OCI-LY7 (cell line): ENCODE measurements around the gene MYCL. TPM values are rescaled to one million over a fixed set of nuclear protein-coding genes. Genes with fewer than 3 reads are reported as not detected.
A peak's percentile ranks its signal among the peaks of the same experiment; 100 is the strongest.

ENCODE experiments used
- BruUV-seq: library from RNA; stranded (reverse); fragments of 400-500 nt; replicated peaks from 2 replicates; lab custom pipeline; 2021; lab: Mats Ljungman, UMichigan
- CTCF ChIA-PET: fragments of 300-600 bp; sonication (Branson Sonifier 250); formaldehyde crosslinking; loops from one replicate; lab custom pipeline; 2022; ENCODE audit warnings: antibody characterized with exemption; ENCODE audit not compliant: unreplicated experiment; lab: Charles Lee
- POLR2A ChIA-PET: fragments of 300-600 bp; sonication (Branson Sonifier 250); formaldehyde crosslinking; loops from one replicate; lab custom pipeline; 2022; ENCODE audit warnings: antibody characterized with exemption; lab: Charles Lee
- DNase-seq: peaks from one replicate; pipeline ENCODE4 v3.0.0-alpha.2; 2015; ENCODE audit warnings: low spot score
- H2AFZ ChIP-seq: fragments of 200-600 bp; sonication (generic), shearing (Covaris generic); 2 replicates; pipeline ENCODE4 v1.6.1; 2014; ENCODE audit warnings: mild to moderate bottlenecking, antibody characterized with exemption, low read length, moderate library complexity
- H3K27ac ChIP-seq: fragments of 200-600 bp; sonication (generic); 2 replicates; pipeline ENCODE4 v1.5.1; 2014; ENCODE audit warnings: mixed run types, low read depth, mild to moderate bottlenecking, moderate library complexity, low read length, inconsistent platforms; ENCODE audit not compliant: poor library complexity, severe bottlenecking
- H3K36me3 ChIP-seq: fragments of 200-600 bp; sonication (generic); 2 replicates; pipeline ENCODE4 v1.6.1; 2014; ENCODE audit warnings: mild to moderate bottlenecking, antibody characterized with exemption, low read length, moderate library complexity, mixed read lengths; ENCODE audit not compliant: insufficient read depth
- H3K4me1 ChIP-seq: fragments of 200-600 bp; sonication (generic); 2 replicates; pipeline ENCODE4 v1.5.1; 2014; ENCODE audit warnings: mild to moderate bottlenecking, low read length; ENCODE audit not compliant: insufficient read depth, poor library complexity, severe bottlenecking
- H3K4me2 ChIP-seq: fragments of 200-600 bp; sonication (generic); 2 replicates; pipeline ENCODE4 v1.6.1; 2014; ENCODE audit warnings: mild to moderate bottlenecking, low read length
- H3K4me3 ChIP-seq: fragments of 200-600 bp; sonication (generic); 2 replicates; pipeline ENCODE4 v1.5.1; 2014; ENCODE audit warnings: mild to moderate bottlenecking, low read depth, low read length; ENCODE audit not compliant: poor library complexity, severe bottlenecking
- H3K79me2 ChIP-seq: fragments of 200-600 bp; sonication (generic); 2 replicates; pipeline ENCODE4 v1.6.1; 2016; ENCODE audit warnings: low read depth, mild to moderate bottlenecking, low read length, moderate library complexity, mixed read lengths; ENCODE audit not compliant: insufficient read depth
- H3K9me2 ChIP-seq: fragments of 200-600 bp; sonication (generic); 2 replicates; pipeline ENCODE4 v1.6.1; 2016; ENCODE audit warnings: mild to moderate bottlenecking, low read length, mixed read lengths; ENCODE audit not compliant: insufficient read depth
- H3K9me3 ChIP-seq: fragments of 200-600 bp; sonication (generic); 2 replicates; pipeline ENCODE4 v1.6.1; 2014; ENCODE audit warnings: mild to moderate bottlenecking, mixed run types, low read length, mixed read lengths
- H4K20me1 ChIP-seq: fragments of 200-600 bp; sonication (generic); 2 replicates; pipeline ENCODE4 v1.6.1; 2014; ENCODE audit warnings: mild to moderate bottlenecking, antibody characterized with exemption, low read length, moderate library complexity, mixed read lengths; ENCODE audit not compliant: insufficient read depth
- CTCF ChIP-seq: fragments of 200-600 bp; sonication (generic); conservative IDR thresholded peaks from 2 replicates; pipeline ENCODE4 v1.5.1; 2014; ENCODE audit warnings: mild to moderate bottlenecking, antibody characterized with exemption, low read length, moderate library complexity, mixed read lengths
- EZH2phosphoT487 ChIP-seq: fragments of 200-600 bp; sonication (generic); IDR thresholded peaks from 2 replicates; pipeline ENCODE4 v1.6.1; 2018; ENCODE audit warnings: low read depth, borderline replicate concordance, mild to moderate bottlenecking, mixed run types, antibody characterized with exemption, low read length, moderate library complexity, mixed read lengths
- intact Hi-C: fragments of 100-400 bp; cut with micrococcal nuclease; formaldehyde crosslinking; loops from one replicate; pipeline ENCODE4 v1.10.0; 2022; ENCODE audit not compliant: unreplicated experiment
- total RNA-seq, 2 experiments: library from RNA; depleted of rRNA in 1 of 2; stranded (reverse); fragments of >200 nt in 1 of 2; shearing (Covaris generic) in 1 of 2; gene quantifications; 2 replicates each; pipeline ENCODE4 v1.2.3, GENCODE V29; 2014 to 2022

Gene MYCL
- total RNA-seq, 2 experiments from 2014 or later: 0.41 to 1.0 TPM

GRCh38 chr1:39900662-39901463 is 854 bp downstream of the MYCL start:
- ChIA-PET CTCF (interaction anchor here (0.5 kb wide), 1 partner anchor 306 kb away, joined by 3 read pairs; no protein-coding TSS in a partner anchor), POLR2A (no interaction called here)
- H3K9me2 ChIP-seq: no peaks in the 10 kb centered on the region
- intact Hi-C loops: no loop called here
- no peak overlapping the region for H3K27ac ChIP-seq
- no peak overlapping the region for H2AFZ ChIP-seq
- H3K79me2 ChIP-seq: no peaks in the 10 kb centered on the region
- no peaks in the 10 kb centered on the region for H3K36me3 ChIP-seq
- peaks cover 7% of the 10 kb centered on the region for H3K4me1 ChIP-seq
- TF ChIP-seq CTCF (no peak), EZH2phosphoT487 (no peak)
- peak overlapping the region; percentile 66 for H3K4me3 ChIP-seq
- H4K20me1 ChIP-seq: no peaks in the 10 kb centered on the region
- H3K9me3 ChIP-seq: no peaks in the 10 kb centered on the region
- DNase-seq: no peak
- BruUV-seq: no TSS peak
- peak overlapping the region; percentile 68; the same call in 1 of the 2 replicates for H3K4me2 ChIP-seq

- no peaks in the 10 kb centered on the region for H4K20me1 ChIP-seq
- no peak overlapping the region for H3K4me3 ChIP-seq
- BruUV-seq: no TSS peak
These were observed 1.8 kb downstream of the MYCL start for GRCh38 chr1:39899611-39900538.

More at GRCh38 chr1:39899611-39900538, 1.8 kb downstream of the MYCL start:
- Histone ChIP-seq H3K9me3 (no peaks in the 10 kb centered on the region), H3K79me2 (no peaks in the 10 kb centered on the region), H2AFZ (no peak overlapping the region), H3K4me1 (peaks cover 7% of the 10 kb centered on the region), H3K9me2 (no peaks in the 10 kb centered on the region), H3K4me2 (no peak overlapping the region), H3K36me3 (no peaks in the 10 kb centered on the region), H3K27ac (no peak overlapping the region)
- DNase-seq: no peak
- CTCF ChIA-PET: interaction anchor here (0.5 kb wide), 1 partner anchor 305 kb away, joined by 3 read pairs; no protein-coding TSS in a partner anchor
- POLR2A ChIA-PET: no interaction called here
- TF ChIP-seq CTCF (no peak), EZH2phosphoT487 (no peak)
- intact Hi-C loops: no loop called here
